ENCODE measurements around the gene POU2F2.

Gene POU2F2

DNA sequence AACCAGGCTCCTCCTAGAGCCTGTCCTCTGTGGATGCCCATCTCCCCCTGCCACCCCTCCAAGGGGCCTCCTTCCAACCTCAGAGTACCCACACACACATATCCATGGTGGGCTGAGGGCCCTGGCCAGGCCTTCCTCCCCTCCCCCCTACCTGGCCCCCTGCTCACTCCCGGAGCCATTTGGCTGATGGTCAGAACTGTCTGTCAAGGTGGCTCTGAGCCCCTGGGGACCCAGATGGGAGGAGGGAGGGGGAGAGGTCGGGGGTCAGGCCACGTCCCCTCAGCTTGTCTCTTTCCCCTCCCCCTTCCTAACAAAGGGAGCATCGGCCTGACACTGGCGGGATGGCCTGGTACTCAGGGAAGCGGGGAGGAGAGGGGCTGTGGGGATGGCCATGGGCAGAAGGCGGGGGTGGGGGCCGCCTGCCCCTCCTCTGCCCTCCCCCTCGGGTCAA lies 18.7 kb upstream of the POU2F2 start:
- Histone ChIP-seq H3K4me2 (ENCODE audit: insufficient read depth, low read length) (no peak overlapping the region), H3K4me3 (ENCODE audit: low read depth in 1 of 2, low read length in 2 of 2) (no peak overlapping the region), H4K20me1 (ENCODE audit: insufficient read depth, low read length) (peaks cover 4% of the 10 kb centered on the region; the same call in 1 of the 2 replicates), H3K79me2 (ENCODE audit: insufficient read depth, low read length) (no peaks in the 10 kb centered on the region), H3K27me3 (ENCODE audit: insufficient read depth, low read length, poor library complexity) (peaks cover 24% of the 10 kb centered on the region), H2AFZ (ENCODE audit: low read depth, low read length) (no peak overlapping the region), H3K9me3 (ENCODE audit: insufficient read depth, low read length, severe bottlenecking) (no peaks in the 10 kb centered on the region), H3K27ac (ENCODE audit: low read length) (no peak overlapping the region), H3K4me1 (ENCODE audit: insufficient read depth, low read length) (no peaks in the 10 kb centered on the region), H3K9ac (ENCODE audit: low read depth, low read length) (no peak overlapping the region), H3K36me3 (ENCODE audit: insufficient read depth, low read length) (no peaks in the 10 kb centered on the region)
- TF ChIP-seq CTCF (IDR thresholded peaks at IDR 0.05; ENCODE audit: borderline replicate concordance, extremely low read depth, low read length, poor library complexity, severe bottlenecking) (no peak), EZH2 (IDR thresholded peaks at IDR 0.05; ENCODE audit: borderline replicate concordance, low read depth, low read length, severe bottlenecking) (no peak)
- DNase-seq (no peak), ATAC-seq (ENCODE audit: insufficient read depth, low read depth) (no peak)

DNA sequence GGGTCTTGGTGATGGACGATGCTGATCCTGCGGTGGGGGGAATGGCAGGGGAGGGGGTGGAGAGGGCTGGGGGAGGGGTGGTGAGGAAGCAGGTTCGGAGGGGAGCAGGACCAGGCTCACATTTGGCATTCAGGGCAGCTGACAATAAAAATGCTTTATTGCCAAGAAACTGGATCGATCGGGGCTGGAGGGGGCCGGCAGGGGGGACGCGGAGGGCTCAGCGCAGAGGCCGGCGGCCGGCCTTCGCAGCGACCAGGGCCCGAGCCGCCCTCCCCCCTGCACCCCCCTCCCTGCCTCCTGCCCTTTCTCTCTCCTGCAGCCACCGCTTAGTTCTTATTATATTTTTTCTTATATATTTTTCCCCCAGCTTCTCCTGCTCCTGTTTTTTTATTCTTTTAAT lies 18.1 kb upstream of the POU2F2 start:
- no peaks in the 10 kb centered on the region for H3K79me2 ChIP-seq (ENCODE audit: insufficient read depth, low read length)
- no peak overlapping the region for H3K9ac ChIP-seq (ENCODE audit: low read depth, low read length)
- H3K27ac ChIP-seq (ENCODE audit: low read length), result no peak overlapping the region
- H4K20me1 ChIP-seq (ENCODE audit: insufficient read depth, low read length), result peaks cover 4% of the 10 kb centered on the region; the same call in 1 of the 2 replicates
- H2AFZ ChIP-seq (ENCODE audit: low read depth, low read length), result no peak overlapping the region
- no peak for ATAC-seq (ENCODE audit: insufficient read depth, low read depth)
- DNase-seq, result no peak
- peaks cover 19% of the 10 kb centered on the region for H3K27me3 ChIP-seq (ENCODE audit: insufficient read depth, low read length, poor library complexity)
- H3K4me2 ChIP-seq (ENCODE audit: insufficient read depth, low read length), result no peak overlapping the region
- H3K4me1 ChIP-seq (ENCODE audit: insufficient read depth, low read length), result no peaks in the 10 kb centered on the region
- no peaks in the 10 kb centered on the region for H3K9me3 ChIP-seq (ENCODE audit: insufficient read depth, low read length, severe bottlenecking)
- TF ChIP-seq CTCF (IDR thresholded peaks at IDR 0.05; ENCODE audit: borderline replicate concordance, extremely low read depth, low read length, poor library complexity, severe bottlenecking) (no peak), EZH2 (IDR thresholded peaks at IDR 0.05; ENCODE audit: borderline replicate concordance, low read depth, low read length, severe bottlenecking) (no peak)
- H3K36me3 ChIP-seq (ENCODE audit: insufficient read depth, low read length), result no peaks in the 10 kb centered on the region
- no peak overlapping the region for H3K4me3 ChIP-seq (ENCODE audit: low read depth in 1 of 2, low read length in 2 of 2)

DNA sequence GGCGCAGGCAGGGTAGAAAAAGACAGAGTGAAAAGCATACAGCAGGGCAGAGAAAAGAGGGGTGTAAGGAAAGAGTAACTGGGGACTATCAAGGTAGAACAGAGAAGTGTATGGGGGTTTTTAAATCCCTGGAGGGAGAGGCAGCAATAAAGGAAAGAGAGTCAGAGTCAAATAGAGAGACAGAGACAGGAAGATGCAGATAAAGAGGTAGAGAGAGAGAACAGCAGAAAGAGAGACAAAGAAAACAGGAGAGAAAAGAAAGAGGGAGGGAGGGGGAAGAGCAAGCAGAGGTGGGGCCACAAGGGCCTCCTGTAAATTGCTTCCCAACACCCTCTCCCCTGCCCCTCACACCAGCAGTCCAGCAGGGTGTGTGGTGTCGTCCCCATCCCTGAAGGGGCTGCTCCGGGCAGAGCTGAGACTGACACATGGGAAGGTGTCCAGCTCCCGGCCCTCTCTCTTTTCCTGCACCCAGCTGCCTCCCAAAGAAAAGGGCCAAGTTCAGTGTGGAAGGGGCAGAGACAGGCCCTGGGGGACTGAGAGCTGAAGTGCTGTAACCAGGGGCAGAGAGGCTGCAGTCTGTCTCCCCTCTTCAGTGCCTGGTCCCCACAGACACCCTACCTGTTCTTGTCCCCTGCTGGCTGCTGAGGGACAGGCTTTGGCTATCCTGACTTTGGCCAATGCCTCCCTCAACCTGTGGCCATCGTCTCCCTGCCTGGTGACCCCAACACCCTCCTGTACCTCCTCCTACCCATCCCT lies 17.4 kb upstream of the POU2F2 start:
- Histone ChIP-seq H3K36me3 (ENCODE audit: insufficient read depth, low read length) (no peaks in the 10 kb centered on the region), H3K27me3 (ENCODE audit: insufficient read depth, low read length, poor library complexity) (peaks cover 16% of the 10 kb centered on the region), H3K9ac (ENCODE audit: low read depth, low read length) (no peak overlapping the region), H3K27ac (ENCODE audit: low read length) (no peak overlapping the region), H3K4me3 (ENCODE audit: low read depth in 1 of 2, low read length in 2 of 2) (no peak overlapping the region), H3K79me2 (ENCODE audit: insufficient read depth, low read length) (no peaks in the 10 kb centered on the region), H2AFZ (ENCODE audit: low read depth, low read length) (no peak overlapping the region), H3K4me1 (ENCODE audit: insufficient read depth, low read length) (no peaks in the 10 kb centered on the region), H3K4me2 (ENCODE audit: insufficient read depth, low read length) (no peak overlapping the region), H4K20me1 (ENCODE audit: insufficient read depth, low read length) (peaks cover 5% of the 10 kb centered on the region; the same call in 1 of the 2 replicates), H3K9me3 (ENCODE audit: insufficient read depth, low read length, severe bottlenecking) (no peaks in the 10 kb centered on the region)
- TF ChIP-seq EZH2 (IDR thresholded peaks at IDR 0.05; ENCODE audit: borderline replicate concordance, low read depth, low read length, severe bottlenecking) (no peak), CTCF (IDR thresholded peaks at IDR 0.05; ENCODE audit: borderline replicate concordance, extremely low read depth, low read length, poor library complexity, severe bottlenecking) (no peak)
- DNase-seq (no peak), ATAC-seq (ENCODE audit: insufficient read depth, low read depth) (no peak)
